CD4-positive, alpha-beta T cell treated with Interferon gamma for 1 hour (primary cell): ENCODE data around the gene DAPK1.

Source experiments
- DNase-seq: peaks from one replicate; pipeline ENCODE4 v3.0.0-alpha.2; 2020

The DAPK1 gene

GRCh38 chr9:87519461-87519860 lies 21.8 kb downstream of the DAPK1 start:
- DNase-seq: no peak

- no peak for DNase-seq
These were observed 22.6 kb downstream of the DAPK1 start for GRCh38 chr9:87520172-87520683.

GRCh38 chr9:87521834-87522233 lies 24.2 kb downstream of the DAPK1 start:
- DNase-seq: no peak

- DNase-seq: no peak
These were observed 26.4 kb downstream of the DAPK1 start for GRCh38 chr9:87524061-87524460.

GRCh38 chr9:87525546-87526303 lies 28.1 kb downstream of the DAPK1 start:
- DNase-seq: no peak

GRCh38 chr9:87527211-87527916 lies 29.7 kb downstream of the DAPK1 start:
- no peak for DNase-seq

- DNase-seq: no peak
These were observed 31.3 kb downstream of the DAPK1 start for GRCh38 chr9:87528969-87529368.

- peak; percentile 10 for DNase-seq
These were observed 32.0 kb downstream of the DAPK1 start for GRCh38 chr9:87529671-87530070.

GRCh38 chr9:87530716-87531115 lies 33.0 kb downstream of the DAPK1 start:
- DNase-seq: no peak

- no peak for DNase-seq
These were observed 34.0 kb downstream of the DAPK1 start for GRCh38 chr9:87531370-87532295.

- no peak for DNase-seq
These were observed 35.6 kb downstream of the DAPK1 start for GRCh38 chr9:87533271-87533670.

- DNase-seq: no peak
These were observed 36.4 kb downstream of the DAPK1 start for GRCh38 chr9:87534036-87534435.

GRCh38 chr9:87534957-87535356 lies 37.3 kb downstream of the DAPK1 start:
- no peak for DNase-seq

- no peak for DNase-seq
These were observed 38.3 kb downstream of the DAPK1 start for GRCh38 chr9:87535817-87536539.

- no peak for DNase-seq
These were observed 40.0 kb downstream of the DAPK1 start for GRCh38 chr9:87537625-87538024.

- no peak for DNase-seq
These were observed 42.9 kb downstream of the DAPK1 start for GRCh38 chr9:87540444-87541105.

- no peak for DNase-seq
These were observed 44.0 kb downstream of the DAPK1 start for GRCh38 chr9:87541663-87542062.

GRCh38 chr9:87542141-87542540 lies 44.5 kb downstream of the DAPK1 start:
- no peak for DNase-seq

- no peak for DNase-seq
These were observed 45.6 kb downstream of the DAPK1 start for GRCh38 chr9:87543251-87543650.

GRCh38 chr9:87545858-87546257 lies 48.2 kb downstream of the DAPK1 start:
- no peak for DNase-seq

- DNase-seq: no peak
These were observed 49.0 kb downstream of the DAPK1 start for GRCh38 chr9:87546704-87547103.

- DNase-seq: no peak
These were observed 50.0 kb downstream of the DAPK1 start for GRCh38 chr9:87547671-87548081.
